ENCODE results near the gene PSPH. TPM values are rescaled to one million over a fixed set of nuclear protein-coding genes. Genes with fewer than 3 reads are reported as not detected.

The PSPH gene
- total and polyA plus RNA-seq, 10 of the 15 experiments (the other 5 are each of a cell fraction or from before 2014, with no cell fraction given): 5.2 to 36.4 (median 23.9) TPM

- Histone ChIP-seq H3K4me2 (ENCODE audit: control insufficient read depth, insufficient read depth) (no peak overlapping the region), H4K20me1 (ENCODE audit: control insufficient read depth, insufficient read depth) (no peaks in the 10 kb centered on the region), H3K27ac (ENCODE audit: control insufficient read depth, insufficient read depth) (no peak overlapping the region), H3K36me3 (ENCODE audit: control insufficient read depth in 2 of 2, insufficient read depth in 2 of 2, low read length in 1 of 2) (no peaks in the 10 kb centered on the region), H3K9me3 (replicated peaks; ENCODE audit: control insufficient read depth, insufficient read depth, low read length) (no peaks in the 10 kb centered on the region), H3K27me3 (replicated peaks in 1 of 2; ENCODE audit: control insufficient read depth in 2 of 2, insufficient read depth in 2 of 2, low read length in 1 of 2) (no peaks in the 10 kb centered on the region), H3K9ac (ENCODE audit: control insufficient read depth, insufficient read depth, low read length) (no peak overlapping the region), H3K4me3 (no peak overlapping the region), H3K4me1 (ENCODE audit: control insufficient read depth, insufficient read depth, low read length) (peaks cover 6% of the 10 kb centered on the region), H3K79me2 (ENCODE audit: control insufficient read depth, insufficient read depth, low read length) (peaks cover 12% of the 10 kb centered on the region), H2AFZ (ENCODE audit: control insufficient read depth, low read depth, low read length) (no peak overlapping the region)
- intact Hi-C loops (cut with micrococcal nuclease; ENCODE audit: unreplicated experiment) (loop anchor here (10.0 kb wide), 2 partner anchors 207 to 657 kb away; no protein-coding TSS in a partner anchor), in situ Hi-C loops (cut with MboI) (no loop called here)
- WGBS (ENCODE audit: insufficient coverage, insufficient replicate concordance, low lambda C conversion rate, missing lambda C conversion rate): 67% methylated on average over 3 of the region's 3 CpGs
- POLR2A ChIA-PET: no interaction called here
- no TSS peak for BruUV-seq (replicated peaks)
- TF ChIP-seq BCLAF1 (IDR thresholded peaks at IDR 0.05): no peak
- TF ChIP-seq SREBF2 (IDR thresholded peaks at IDR 0.05; ENCODE audit: low read length): no peak
- TF ChIP-seq, protein P1, sequence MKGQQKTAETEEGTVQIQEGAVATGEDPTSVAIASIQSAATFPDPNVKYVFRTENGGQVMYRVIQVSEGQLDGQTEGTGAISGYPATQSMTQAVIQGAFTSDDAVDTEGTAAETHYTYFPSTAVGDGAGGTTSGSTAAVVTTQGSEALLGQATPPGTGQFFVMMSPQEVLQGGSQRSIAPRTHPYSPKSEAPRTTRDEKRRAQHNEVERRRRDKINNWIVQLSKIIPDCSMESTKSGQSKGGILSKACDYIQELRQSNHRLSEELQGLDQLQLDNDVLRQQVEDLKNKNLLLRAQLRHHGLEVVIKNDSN (IDR thresholded peaks at IDR 0.05; ENCODE audit: borderline replicate concordance, extremely low read length, insufficient read depth, low read depth, low read length): no peak
- TF ChIP-seq NKRF (conservative IDR thresholded peaks at IDR 0.05): no peak
- TF ChIP-seq MYC (IDR thresholded peaks at IDR 0.05; ENCODE audit: insufficient read depth, insufficient read length, insufficient replicate concordance, low read length, severe bottlenecking): no peak
- TF ChIP-seq RUNX3 (IDR thresholded peaks at IDR 0.05; ENCODE audit: low read length): no peak
- TF ChIP-seq, protein P2, sequence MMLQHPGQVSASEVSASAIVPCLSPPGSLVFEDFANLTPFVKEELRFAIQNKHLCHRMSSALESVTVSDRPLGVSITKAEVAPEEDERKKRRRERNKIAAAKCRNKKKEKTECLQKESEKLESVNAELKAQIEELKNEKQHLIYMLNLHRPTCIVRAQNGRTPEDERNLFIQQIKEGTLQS (IDR thresholded peaks at IDR 0.05; ENCODE audit: borderline replicate concordance, extremely low read depth, low read depth, low read length): no peak
- no peak for TF ChIP-seq BCL11A (IDR thresholded peaks at IDR 0.05; ENCODE audit: low read depth, low read length)
- TF ChIP-seq MYB (IDR thresholded peaks at IDR 0.05; ENCODE audit: borderline replicate concordance, low read depth, low read length): no peak
- no peak for TF ChIP-seq FOXK2 (IDR thresholded peaks at IDR 0.05)
- TF ChIP-seq, protein P3, sequence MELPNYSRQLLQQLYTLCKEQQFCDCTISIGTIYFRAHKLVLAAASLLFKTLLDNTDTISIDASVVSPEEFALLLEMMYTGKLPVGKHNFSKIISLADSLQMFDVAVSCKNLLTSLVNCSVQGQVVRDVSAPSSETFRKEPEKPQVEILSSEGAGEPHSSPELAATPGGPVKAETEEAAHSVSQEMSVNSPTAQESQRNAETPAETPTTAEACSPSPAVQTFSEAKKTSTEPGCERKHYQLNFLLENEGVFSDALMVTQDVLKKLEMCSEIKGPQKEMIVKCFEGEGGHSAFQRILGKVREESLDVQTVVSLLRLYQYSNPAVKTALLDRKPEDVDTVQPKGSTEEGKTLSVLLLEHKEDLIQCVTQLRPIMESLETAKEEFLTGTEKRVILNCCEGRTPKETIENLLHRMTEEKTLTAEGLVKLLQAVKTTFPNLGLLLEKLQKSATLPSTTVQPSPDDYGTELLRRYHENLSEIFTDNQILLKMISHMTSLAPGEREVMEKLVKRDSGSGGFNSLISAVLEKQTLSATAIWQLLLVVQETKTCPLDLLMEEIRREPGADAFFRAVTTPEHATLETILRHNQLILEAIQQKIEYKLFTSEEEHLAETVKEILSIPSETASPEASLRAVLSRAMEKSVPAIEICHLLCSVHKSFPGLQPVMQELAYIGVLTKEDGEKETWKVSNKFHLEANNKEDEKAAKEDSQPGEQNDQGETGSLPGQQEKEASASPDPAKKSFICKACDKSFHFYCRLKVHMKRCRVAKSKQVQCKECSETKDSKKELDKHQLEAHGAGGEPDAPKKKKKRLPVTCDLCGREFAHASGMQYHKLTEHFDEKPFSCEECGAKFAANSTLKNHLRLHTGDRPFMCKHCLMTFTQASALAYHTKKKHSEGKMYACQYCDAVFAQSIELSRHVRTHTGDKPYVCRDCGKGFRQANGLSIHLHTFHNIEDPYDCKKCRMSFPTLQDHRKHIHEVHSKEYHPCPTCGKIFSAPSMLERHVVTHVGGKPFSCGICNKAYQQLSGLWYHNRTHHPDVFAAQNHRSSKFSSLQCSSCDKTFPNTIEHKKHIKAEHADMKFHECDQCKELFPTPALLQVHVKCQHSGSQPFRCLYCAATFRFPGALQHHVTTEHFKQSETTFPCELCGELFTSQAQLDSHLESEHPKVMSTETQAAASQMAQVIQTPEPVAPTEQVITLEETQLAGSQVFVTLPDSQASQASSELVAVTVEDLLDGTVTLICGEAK (IDR thresholded peaks at IDR 0.05; ENCODE audit: borderline replicate concordance): no peak
- no peak for TF ChIP-seq NFXL1 (IDR thresholded peaks at IDR 0.05; ENCODE audit: borderline replicate concordance)
- no peak for TF ChIP-seq PAX8 (IDR thresholded peaks at IDR 0.05)
- CTCF ChIA-PET: interaction anchor here (0.6 to 1.2 kb wide), 2 partner anchors 68 to 112 kb away, joined by 3 to 4 read pairs; no protein-coding TSS in a partner anchor
- DNase-seq (ENCODE audit: low read depth, low spot score) (no peak), ATAC-seq (no peak), FAIRE-seq (no peak)
- SMC1A ChIA-PET (ENCODE audit: uncharacterized antibody, unreplicated experiment): no interaction called here
- RAD21 ChIA-PET (ENCODE audit: unreplicated experiment): no interaction called here
Observed at GRCh38 chr7:55962014-55962413, 89.2 kb downstream of the PSPH start.

All from GM12878 (cell line).